Gastrocnemius medialis (tissue), 4 donors: ENCODE measurements around the gene SH3PXD2B.

Experiments used
- POLR2A ChIP-seq, 2 donors: fragments of 450-650 bp; IDR thresholded peaks; one replicate each; pipeline ENCODE4 v1.6.1; 2017; ENCODE audit warnings: antibody characterized with exemption in 2 of 2, mild to moderate bottlenecking in 2 of 2, moderate library complexity in 2 of 2
- TF ChIP-seq, protein P1 (sequence below), 5 experiments: fragments of 450-650 bp in 3 of 5; fragments of 200-600 bp in 2 of 5; sonication (generic) in 2 of 5; IDR thresholded peaks in 4 of 5; conservative IDR thresholded peaks in 1 of 5; 1 replicate in 4 of 5; 2 replicates in 1 of 5; pipeline ENCODE4 v1.5.1; 2016 to 2019; ENCODE audit warnings: antibody characterized with exemption in 5 of 5, mild to moderate bottlenecking in 3 of 5, moderate library complexity in 3 of 5

DNA sequence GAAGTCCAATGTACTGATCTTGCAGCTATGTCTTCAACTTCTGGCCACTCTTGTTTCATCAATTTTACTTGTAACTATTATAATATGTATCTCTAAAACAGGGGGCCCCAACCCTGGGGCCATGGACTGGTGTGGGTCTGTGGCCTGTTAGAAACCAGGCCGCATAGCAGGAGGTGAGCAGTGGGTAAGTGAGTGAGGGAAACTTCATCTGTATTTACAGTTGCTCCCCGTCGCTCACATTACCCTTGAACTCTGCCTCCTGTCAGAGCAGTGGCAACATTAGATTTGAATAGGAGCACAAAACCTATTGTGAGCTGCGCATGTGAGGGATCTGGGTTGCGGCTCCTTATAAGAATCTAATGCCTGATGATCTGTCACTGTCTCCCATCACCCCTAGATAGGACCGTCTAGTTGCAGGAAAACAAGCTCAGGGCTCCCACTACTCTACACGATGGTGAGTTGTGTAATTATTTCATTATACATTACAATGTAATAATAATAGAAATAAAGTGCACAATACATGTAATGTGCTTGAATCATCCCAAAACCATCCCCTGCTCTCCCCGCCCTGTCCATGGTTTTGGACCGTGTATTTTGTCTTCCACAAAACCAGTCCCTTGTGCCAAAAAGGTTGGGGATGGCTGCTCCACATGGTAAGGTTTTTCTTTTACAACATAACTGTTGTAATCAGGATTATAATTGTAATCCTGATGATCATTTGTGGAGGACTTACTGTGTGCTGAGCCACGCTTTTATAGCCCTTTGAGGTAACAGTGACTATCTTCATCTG lies 26.9 kb upstream of the SH3PXD2B start:
- TF ChIP-seq, protein P1, sequence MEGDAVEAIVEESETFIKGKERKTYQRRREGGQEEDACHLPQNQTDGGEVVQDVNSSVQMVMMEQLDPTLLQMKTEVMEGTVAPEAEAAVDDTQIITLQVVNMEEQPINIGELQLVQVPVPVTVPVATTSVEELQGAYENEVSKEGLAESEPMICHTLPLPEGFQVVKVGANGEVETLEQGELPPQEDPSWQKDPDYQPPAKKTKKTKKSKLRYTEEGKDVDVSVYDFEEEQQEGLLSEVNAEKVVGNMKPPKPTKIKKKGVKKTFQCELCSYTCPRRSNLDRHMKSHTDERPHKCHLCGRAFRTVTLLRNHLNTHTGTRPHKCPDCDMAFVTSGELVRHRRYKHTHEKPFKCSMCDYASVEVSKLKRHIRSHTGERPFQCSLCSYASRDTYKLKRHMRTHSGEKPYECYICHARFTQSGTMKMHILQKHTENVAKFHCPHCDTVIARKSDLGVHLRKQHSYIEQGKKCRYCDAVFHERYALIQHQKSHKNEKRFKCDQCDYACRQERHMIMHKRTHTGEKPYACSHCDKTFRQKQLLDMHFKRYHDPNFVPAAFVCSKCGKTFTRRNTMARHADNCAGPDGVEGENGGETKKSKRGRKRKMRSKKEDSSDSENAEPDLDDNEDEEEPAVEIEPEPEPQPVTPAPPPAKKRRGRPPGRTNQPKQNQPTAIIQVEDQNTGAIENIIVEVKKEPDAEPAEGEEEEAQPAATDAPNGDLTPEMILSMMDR (IDR thresholded peaks at IDR 0.05 in 4 of 5, conservative IDR thresholded peaks at IDR 0.05 in 1 of 5), result no peak
- TF ChIP-seq POLR2A (IDR thresholded peaks at IDR 0.05), result no peak
